ENCODE data around the gene NIN. TPM values are rescaled to one million over a fixed set of nuclear protein-coding genes. Genes with fewer than 3 reads are reported as not detected.

NIN gene
- total RNA-seq, 1 donor: 40.2 TPM

DNA sequence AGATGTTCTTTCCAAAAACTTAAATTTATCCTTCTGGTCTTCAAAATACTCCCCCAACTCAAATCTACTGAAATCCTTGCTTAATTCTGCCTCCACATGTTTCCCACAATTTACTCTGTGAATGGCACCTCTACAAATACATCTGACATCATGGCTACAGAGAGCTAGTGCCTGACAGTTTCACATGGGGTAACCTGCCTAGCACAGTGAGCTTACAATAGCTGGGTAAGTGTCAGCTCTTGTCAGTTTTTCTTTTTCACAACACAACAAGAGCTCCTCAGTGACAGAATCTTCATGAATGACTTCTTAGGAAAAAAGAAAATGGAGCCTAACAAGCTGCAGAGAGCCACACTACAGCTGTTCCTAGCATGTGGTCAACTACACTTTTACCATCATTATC is 54.4 kb downstream of the NIN start:
- peak overlapping the region; percentile 93 for H3K27ac ChIP-seq (ENCODE audit: low read depth, low read length)

DNA sequence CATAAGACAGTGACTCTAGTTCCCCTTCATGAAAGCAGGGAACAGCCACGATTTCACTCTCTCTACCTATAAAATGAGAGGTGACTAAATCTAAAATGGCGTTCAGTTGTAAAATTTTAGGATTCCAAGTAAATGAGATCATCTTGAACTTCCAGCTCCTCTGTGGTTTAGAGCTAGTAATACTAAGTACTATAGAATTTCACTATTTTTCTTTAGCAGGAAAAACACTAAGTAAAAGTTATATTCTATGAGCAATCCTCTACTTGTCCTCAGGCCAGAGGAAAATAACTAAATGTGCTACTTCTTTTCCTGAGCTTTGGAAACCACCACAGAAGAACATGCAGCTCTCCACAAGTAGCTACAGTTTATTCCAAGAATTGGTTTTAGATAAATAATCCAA is 55.6 kb downstream of the NIN start:
- no peaks in the 10 kb centered on the region for H3K79me2 ChIP-seq (ENCODE audit: insufficient read depth, low read length)
- peak; percentile 84 for DNase-seq (ENCODE audit: insufficient read length, low spot score, missing footprints)
- H3K36me3 ChIP-seq (ENCODE audit: insufficient read depth, low read length): peaks cover 21% of the 10 kb centered on the region
- peak overlapping the region; percentile 60 for H3K4me3 ChIP-seq (ENCODE audit: insufficient read depth, low read length)
- peak overlapping the region; percentile 87 for H3K4me2 ChIP-seq (ENCODE audit: insufficient read depth, low read length)
- peak overlapping the region; percentile 79 for H2AFZ ChIP-seq (ENCODE audit: low read length)
- H4K20me1 ChIP-seq (ENCODE audit: insufficient read depth, low read length): no peaks in the 10 kb centered on the region
- H3K27ac ChIP-seq (ENCODE audit: low read depth, low read length): peak overlapping the region; percentile 93
- no peak for TF ChIP-seq CTCF (IDR thresholded peaks at IDR 0.05; ENCODE audit: extremely low read depth, low read depth, low read length)
- H3K9me3 ChIP-seq (ENCODE audit: low read depth, low read length): no peaks in the 10 kb centered on the region
- H3K27me3 ChIP-seq (ENCODE audit: insufficient read depth, low read length): no peaks in the 10 kb centered on the region
- H3K4me1 ChIP-seq (ENCODE audit: insufficient read depth, low read length): peaks cover 53% of the 10 kb centered on the region

More for the DNA sequence above, 54.4 kb downstream of the NIN start:
- Histone ChIP-seq H3K4me2 (ENCODE audit: insufficient read depth, low read length) (no peak overlapping the region), H3K36me3 (ENCODE audit: insufficient read depth, low read length) (peaks cover 9% of the 10 kb centered on the region), H3K27me3 (ENCODE audit: insufficient read depth, low read length) (no peaks in the 10 kb centered on the region), H3K4me1 (ENCODE audit: insufficient read depth, low read length) (peaks cover 52% of the 10 kb centered on the region), H2AFZ (ENCODE audit: low read length) (no peak overlapping the region), H3K4me3 (ENCODE audit: insufficient read depth, low read length) (no peak overlapping the region), H4K20me1 (ENCODE audit: insufficient read depth, low read length) (no peaks in the 10 kb centered on the region), H3K9me3 (ENCODE audit: low read depth, low read length) (no peaks in the 10 kb centered on the region), H3K79me2 (ENCODE audit: insufficient read depth, low read length) (no peaks in the 10 kb centered on the region)
- no peak for TF ChIP-seq CTCF (IDR thresholded peaks at IDR 0.05; ENCODE audit: extremely low read depth, low read depth, low read length)
- no peak for DNase-seq (ENCODE audit: insufficient read length, low spot score, missing footprints)

- peak overlapping the region; percentile 93 for H3K27ac ChIP-seq (ENCODE audit: low read depth, low read length)
- H3K4me3 ChIP-seq (ENCODE audit: insufficient read depth, low read length): peak overlapping the region; percentile 60
- H3K4me1 ChIP-seq (ENCODE audit: insufficient read depth, low read length): peaks cover 55% of the 10 kb centered on the region
- no peaks in the 10 kb centered on the region for H3K9me3 ChIP-seq (ENCODE audit: low read depth, low read length)
- H3K36me3 ChIP-seq (ENCODE audit: insufficient read depth, low read length): peaks cover 27% of the 10 kb centered on the region
- H3K79me2 ChIP-seq (ENCODE audit: insufficient read depth, low read length): no peaks in the 10 kb centered on the region
- DNase-seq (ENCODE audit: insufficient read length, low spot score, missing footprints): no peak
- H4K20me1 ChIP-seq (ENCODE audit: insufficient read depth, low read length): no peaks in the 10 kb centered on the region
- TF ChIP-seq CTCF (IDR thresholded peaks at IDR 0.05; ENCODE audit: extremely low read depth, low read depth, low read length): no peak
- H3K4me2 ChIP-seq (ENCODE audit: insufficient read depth, low read length): peak overlapping the region; percentile 87
- no peaks in the 10 kb centered on the region for H3K27me3 ChIP-seq (ENCODE audit: insufficient read depth, low read length)
- H2AFZ ChIP-seq (ENCODE audit: low read length): peak overlapping the region; percentile 79
Observed at GRCh38 chr14:50774542-50775267, 56.3 kb downstream of the NIN start.

DNA sequence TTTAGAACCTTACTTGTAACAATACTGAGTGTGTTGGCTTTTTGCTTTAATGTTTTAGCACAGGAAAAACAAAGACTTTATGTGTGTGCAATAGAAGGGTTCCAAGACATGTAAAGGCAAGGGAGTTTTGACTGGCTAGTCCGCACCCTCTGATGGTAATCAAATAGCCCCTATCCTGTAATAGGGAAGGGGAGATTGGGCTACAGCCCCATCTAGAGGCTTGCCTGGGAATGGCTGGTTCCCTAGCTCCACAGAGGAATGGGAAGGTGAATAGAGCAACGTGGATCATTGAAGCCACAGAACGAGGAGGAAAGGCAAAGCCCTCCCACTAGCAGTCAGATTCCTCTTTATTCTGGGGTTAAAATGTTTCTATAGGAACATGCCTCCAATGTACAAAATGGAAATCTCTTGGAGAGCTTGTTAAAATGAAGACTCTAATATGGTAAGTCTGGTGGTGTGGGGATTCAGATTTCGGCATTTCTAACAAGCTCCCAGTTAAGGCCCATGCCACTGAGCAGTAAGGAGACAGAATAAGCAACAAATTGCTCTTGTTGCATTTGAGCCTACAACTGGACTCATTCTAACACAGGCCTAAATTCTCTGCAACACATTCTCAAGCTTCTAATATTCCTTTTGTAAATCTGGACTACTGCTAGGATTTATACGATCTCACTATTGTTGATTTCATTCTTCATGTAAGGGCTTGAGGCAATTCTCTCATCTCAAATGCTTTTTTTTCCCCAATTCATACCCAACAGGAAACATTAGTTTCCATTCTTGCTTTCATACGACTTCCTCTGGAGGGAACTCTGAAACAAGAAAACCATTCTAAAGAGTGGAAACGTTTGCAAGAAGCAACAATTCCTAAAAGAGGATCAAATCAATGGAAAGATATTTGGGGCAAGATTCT is 57.1 kb downstream of the NIN start:
- Histone ChIP-seq H3K27me3 (ENCODE audit: insufficient read depth, low read length) (no peaks in the 10 kb centered on the region), H3K36me3 (ENCODE audit: insufficient read depth, low read length) (peaks cover 28% of the 10 kb centered on the region), H3K79me2 (ENCODE audit: insufficient read depth, low read length) (no peaks in the 10 kb centered on the region), H2AFZ (ENCODE audit: low read length) (no peak overlapping the region), H3K4me1 (ENCODE audit: insufficient read depth, low read length) (peaks cover 60% of the 10 kb centered on the region), H3K4me3 (ENCODE audit: insufficient read depth, low read length) (no peak overlapping the region), H3K27ac (ENCODE audit: low read depth, low read length) (peak overlapping the region; percentile 93), H3K4me2 (ENCODE audit: insufficient read depth, low read length) (no peak overlapping the region), H4K20me1 (ENCODE audit: insufficient read depth, low read length) (no peaks in the 10 kb centered on the region), H3K9me3 (ENCODE audit: low read depth, low read length) (no peaks in the 10 kb centered on the region)
- peak; percentile 87 for DNase-seq (ENCODE audit: insufficient read length, low spot score, missing footprints)
- TF ChIP-seq CTCF (IDR thresholded peaks at IDR 0.05; ENCODE audit: extremely low read depth, low read depth, low read length): peak; percentile 99
